Progenitor cell of endocrine pancreas (in vitro differentiated cells): ENCODE results near the gene UQCRC2. TPM values are rescaled to one million over a fixed set of nuclear protein-coding genes. Genes with fewer than 3 reads are reported as not detected.
A peak's percentile ranks its signal among the peaks of the same experiment; 100 is the strongest.

ENCODE experiments used
- DNase-seq: peaks from one replicate; pipeline ENCODE4 v3.0.0; 2021; ENCODE audit warnings: low spot score; ENCODE audit not compliant: unreplicated experiment
- H3K27ac Mint-ChIP-seq: 2 replicates; pipeline ENCODE4 v1.8.0; 2021; ENCODE audit warnings: mild to moderate bottlenecking, moderate library complexity, mixed read lengths
- H3K27me3 Mint-ChIP-seq: 2 replicates; pipeline ENCODE4 v1.8.0; 2021; ENCODE audit warnings: mixed read lengths
- H3K36me3 Mint-ChIP-seq: 2 replicates; pipeline ENCODE4 v1.8.0; 2022; ENCODE audit warnings: mixed read lengths; ENCODE audit not compliant: insufficient read depth
- H3K4me1 Mint-ChIP-seq: 2 replicates; pipeline ENCODE4 v1.8.0; 2021; ENCODE audit warnings: low read depth, mixed read lengths
- H3K4me3 Mint-ChIP-seq: 2 replicates; pipeline ENCODE4 v1.8.0; 2021; ENCODE audit warnings: low read depth, mild to moderate bottlenecking, moderate library complexity, mixed read lengths
- H3K9me3 Mint-ChIP-seq: 2 replicates; pipeline ENCODE4 v1.8.0; 2021; ENCODE audit warnings: low read depth, mixed read lengths
- total RNA-seq: library from RNA; stranded (reverse); gene quantifications from 2 replicates; pipeline ENCODE4 v1.2.1, GENCODE V29; 2021
- TF ChIP-seq, protein P1 (sequence below): fragments of 200-600 bp; sonication (generic); IDR thresholded peaks from one replicate; pipeline ENCODE4 v1.5.0; 2021; ENCODE audit warnings: antibody characterized with exemption, mild to moderate bottlenecking; ENCODE audit not compliant: unreplicated experiment

Gene UQCRC2
- total RNA-seq, 1 donor from 2014 or later: 198 TPM

GRCh38 chr16:22007159-22007508 lies 54.0 kb downstream of the UQCRC2 start:
- Mint-ChIP-seq H3K36me3 (no peaks in the 10 kb centered on the region), H3K27me3 (peaks cover 8% of the 10 kb centered on the region), H3K27ac (peak overlapping the region; percentile 41), H3K4me3 (peak overlapping the region; percentile 78), H3K9me3 (no peaks in the 10 kb centered on the region), H3K4me1 (peaks cover 14% of the 10 kb centered on the region)
- no peak for DNase-seq
- TF ChIP-seq, protein P1, sequence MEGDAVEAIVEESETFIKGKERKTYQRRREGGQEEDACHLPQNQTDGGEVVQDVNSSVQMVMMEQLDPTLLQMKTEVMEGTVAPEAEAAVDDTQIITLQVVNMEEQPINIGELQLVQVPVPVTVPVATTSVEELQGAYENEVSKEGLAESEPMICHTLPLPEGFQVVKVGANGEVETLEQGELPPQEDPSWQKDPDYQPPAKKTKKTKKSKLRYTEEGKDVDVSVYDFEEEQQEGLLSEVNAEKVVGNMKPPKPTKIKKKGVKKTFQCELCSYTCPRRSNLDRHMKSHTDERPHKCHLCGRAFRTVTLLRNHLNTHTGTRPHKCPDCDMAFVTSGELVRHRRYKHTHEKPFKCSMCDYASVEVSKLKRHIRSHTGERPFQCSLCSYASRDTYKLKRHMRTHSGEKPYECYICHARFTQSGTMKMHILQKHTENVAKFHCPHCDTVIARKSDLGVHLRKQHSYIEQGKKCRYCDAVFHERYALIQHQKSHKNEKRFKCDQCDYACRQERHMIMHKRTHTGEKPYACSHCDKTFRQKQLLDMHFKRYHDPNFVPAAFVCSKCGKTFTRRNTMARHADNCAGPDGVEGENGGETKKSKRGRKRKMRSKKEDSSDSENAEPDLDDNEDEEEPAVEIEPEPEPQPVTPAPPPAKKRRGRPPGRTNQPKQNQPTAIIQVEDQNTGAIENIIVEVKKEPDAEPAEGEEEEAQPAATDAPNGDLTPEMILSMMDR: no peak

GRCh38 chr16:22007509-22008214 lies 54.5 kb downstream of the UQCRC2 start, which contains the start of gene MOSMO:
MOSMO (plus strand) TSS chr16:22008111; CDS start chr16:22008302, 191 bp downstream.
- H3K4me1 Mint-ChIP-seq: peaks cover 14% of the 10 kb centered on the region
- TF ChIP-seq, protein P1: peak; percentile 26
- H3K4me3 Mint-ChIP-seq: peak within 1 kb of the TSS; percentile 85
- H3K9me3 Mint-ChIP-seq: no peaks in the 10 kb centered on the region
- peaks cover 8% of the 10 kb centered on the region for H3K27me3 Mint-ChIP-seq
- H3K27ac Mint-ChIP-seq: peak within 1 kb of the TSS; percentile 41
- peak; percentile 22 for DNase-seq
- no peaks in the 10 kb centered on the region for H3K36me3 Mint-ChIP-seq

GRCh38 chr16:22008215-22009059 lies 55.3 kb downstream of the UQCRC2 start:
- DNase-seq: peak; percentile 38
- H3K27me3 Mint-ChIP-seq: peaks cover 3% of the 10 kb centered on the region
- TF ChIP-seq, protein P1: no peak
- no peaks in the 10 kb centered on the region for H3K36me3 Mint-ChIP-seq
- no peak overlapping the region for H3K27ac Mint-ChIP-seq
- H3K4me1 Mint-ChIP-seq: peaks cover 14% of the 10 kb centered on the region
- H3K4me3 Mint-ChIP-seq: peak overlapping the region; percentile 85
- H3K9me3 Mint-ChIP-seq: no peaks in the 10 kb centered on the region

DNA sequence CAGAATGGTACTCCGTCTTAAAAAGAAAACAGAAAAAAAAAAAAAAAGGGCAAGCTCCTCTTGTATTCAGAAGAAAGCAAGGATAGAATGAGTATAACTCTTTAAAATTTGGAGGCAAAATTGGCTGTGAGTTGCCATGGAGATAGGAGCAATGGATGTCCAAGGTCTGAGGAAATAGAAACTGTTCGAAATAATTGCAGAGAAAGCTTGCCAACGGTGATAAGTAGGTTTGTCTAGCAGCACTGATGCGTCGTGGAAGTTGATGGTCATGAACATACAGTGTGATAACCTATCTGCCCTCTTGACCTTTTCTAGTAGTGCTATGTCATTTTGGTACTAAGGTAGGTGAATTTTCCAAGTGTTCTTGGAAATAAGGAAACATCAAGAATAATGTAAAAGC lies 57.7 kb downstream of the UQCRC2 start:
- Mint-ChIP-seq H3K27ac (no peak overlapping the region), H3K36me3 (no peaks in the 10 kb centered on the region), H3K27me3 (no peaks in the 10 kb centered on the region), H3K4me1 (peaks cover 16% of the 10 kb centered on the region), H3K9me3 (no peaks in the 10 kb centered on the region), H3K4me3 (no peak overlapping the region)
- DNase-seq: no peak
- TF ChIP-seq, protein P1: no peak

DNA sequence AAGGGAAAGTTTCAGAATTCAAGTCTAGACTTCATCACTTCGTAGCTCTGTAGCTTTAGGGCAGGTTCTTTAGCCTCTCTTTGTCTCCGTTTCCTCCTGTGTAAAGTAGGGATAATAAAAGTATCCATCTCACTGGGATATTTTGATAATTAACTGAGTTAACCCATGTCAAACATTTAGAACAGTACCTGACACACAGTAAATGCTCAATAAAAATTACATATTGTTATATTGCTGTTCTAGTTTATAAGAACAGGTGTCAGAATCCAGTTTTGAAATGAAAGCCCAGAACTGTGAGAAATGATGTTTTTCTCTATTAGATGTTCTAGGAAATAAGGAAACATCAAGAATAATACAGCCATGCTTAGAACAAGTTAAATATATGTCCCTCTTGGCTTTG lies 59.1 kb downstream of the UQCRC2 start:
- no peak overlapping the region for H3K27ac Mint-ChIP-seq
- no peaks in the 10 kb centered on the region for H3K36me3 Mint-ChIP-seq
- TF ChIP-seq, protein P1: no peak
- DNase-seq: no peak
- no peaks in the 10 kb centered on the region for H3K9me3 Mint-ChIP-seq
- peaks cover 10% of the 10 kb centered on the region for H3K4me1 Mint-ChIP-seq
- no peaks in the 10 kb centered on the region for H3K27me3 Mint-ChIP-seq
- H3K4me3 Mint-ChIP-seq: no peak overlapping the region
